HG02970 (cell line): ENCODE measurements around the gene STS.
"Not testable (repeated sequence)": the region's sequence is repeated elsewhere in the genome, so short reads cannot be mapped to it uniquely, and the experiment has no call there.

Experiments
- ATAC-seq: cut with Tn5 transposase; IDR thresholded peaks from one replicate; pipeline ENCODE4 v1.9.1; 2021; ENCODE audit warnings: mild to moderate bottlenecking, moderate library complexity, moderate number of reproducible peaks; ENCODE audit not compliant: unreplicated experiment, low FRiP score

STS gene

DNA sequence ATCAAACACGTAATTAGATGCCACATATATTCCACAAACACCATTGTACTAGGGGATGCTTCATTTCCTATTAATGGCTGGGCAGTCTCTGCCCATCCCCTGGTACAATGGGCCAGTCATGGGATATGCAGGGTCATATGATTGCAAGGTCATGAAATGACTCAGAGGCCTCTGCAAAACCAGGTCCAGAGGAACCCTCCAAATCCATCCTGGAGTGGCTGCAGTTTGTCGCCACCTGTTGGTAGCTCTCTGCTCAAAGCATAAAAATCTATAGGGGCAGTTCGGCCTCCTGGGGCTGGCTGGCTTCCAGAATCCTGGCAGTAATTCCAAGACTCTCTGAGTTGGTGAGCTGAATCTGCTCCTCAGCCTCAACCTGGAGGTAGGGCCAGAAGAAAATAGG is 23.4 kb downstream of the STS start:
- ATAC-seq = no peak

DNA sequence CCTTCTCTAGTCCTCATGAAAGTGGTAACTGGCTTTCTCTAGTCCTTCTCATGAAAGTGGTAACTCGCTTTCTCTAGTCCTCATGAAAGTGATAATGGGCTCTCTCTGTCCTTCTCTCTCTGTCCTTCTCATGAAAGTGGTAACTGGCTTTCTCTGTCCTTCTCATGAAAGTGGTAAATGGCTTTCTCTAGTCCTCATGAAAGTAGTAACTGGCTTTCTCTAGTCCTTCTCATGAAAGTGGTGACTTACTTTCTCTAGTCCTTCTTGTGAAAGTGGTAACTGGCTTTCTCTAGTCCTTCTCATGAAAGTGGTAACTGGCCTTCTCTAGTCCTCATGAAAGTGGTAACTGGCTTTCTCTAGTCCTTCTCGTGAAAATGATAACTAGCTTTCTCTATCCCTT is 31.3 kb downstream of the STS start:
- not testable (repeated sequence) for ATAC-seq

DNA sequence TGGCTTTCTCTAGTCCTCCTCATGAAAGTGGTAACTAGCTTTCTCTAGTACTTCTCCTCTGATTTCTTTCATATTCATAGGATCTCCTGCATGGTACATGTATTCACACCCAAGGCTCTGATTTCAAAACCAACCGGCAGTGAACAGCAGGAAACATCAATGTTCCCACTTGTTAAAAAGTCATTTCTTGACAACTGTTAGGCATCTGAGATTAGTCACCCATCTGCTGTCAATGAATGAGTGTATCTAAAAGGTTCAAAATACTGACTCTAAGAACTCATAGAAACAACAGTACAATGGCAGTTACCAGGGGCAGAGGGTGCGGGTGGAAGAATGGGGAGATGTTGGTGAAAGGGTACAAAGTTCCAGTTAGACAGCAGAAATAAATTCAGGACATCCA is 31.9 kb downstream of the STS start:
- no peak for ATAC-seq

DNA sequence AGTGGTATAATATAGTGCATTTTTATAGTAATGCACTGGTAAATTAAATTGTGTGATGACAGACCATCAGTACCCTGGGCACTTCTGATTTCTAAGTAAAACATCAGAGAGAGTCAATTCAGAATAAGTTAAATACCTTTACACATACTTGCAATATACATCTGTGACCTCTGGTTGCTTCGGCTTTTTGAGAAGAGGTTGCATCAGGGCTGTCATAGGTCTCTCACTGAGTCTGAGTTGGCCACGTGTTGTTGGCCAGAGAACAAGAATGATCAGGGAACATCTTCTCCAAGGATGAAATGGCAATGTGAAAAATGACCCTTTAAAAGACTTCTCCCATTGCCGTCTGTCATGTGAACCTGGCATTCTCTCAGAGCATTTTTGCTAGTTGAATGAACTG is 37.3 kb downstream of the STS start:
- no peak for ATAC-seq

DNA sequence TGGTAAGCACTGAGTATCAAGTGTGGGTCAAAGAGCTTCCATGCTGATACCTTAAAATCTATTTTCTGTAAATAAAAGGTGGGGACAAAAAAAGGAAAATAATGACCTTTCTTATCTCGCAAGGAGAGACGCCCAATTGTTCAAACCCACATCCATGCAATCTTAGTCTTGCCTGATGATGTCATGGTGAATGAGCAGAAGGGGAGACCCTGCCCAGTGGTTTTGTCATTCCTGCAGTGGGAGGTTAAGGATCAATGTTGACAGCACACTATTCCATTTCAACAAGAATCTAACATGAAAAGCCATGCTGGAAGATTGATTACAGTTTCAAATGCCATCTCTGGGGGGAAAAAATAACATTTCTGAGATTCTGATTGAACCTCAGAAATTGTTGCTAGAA is 41.2 kb downstream of the STS start:
- ATAC-seq = no peak

DNA sequence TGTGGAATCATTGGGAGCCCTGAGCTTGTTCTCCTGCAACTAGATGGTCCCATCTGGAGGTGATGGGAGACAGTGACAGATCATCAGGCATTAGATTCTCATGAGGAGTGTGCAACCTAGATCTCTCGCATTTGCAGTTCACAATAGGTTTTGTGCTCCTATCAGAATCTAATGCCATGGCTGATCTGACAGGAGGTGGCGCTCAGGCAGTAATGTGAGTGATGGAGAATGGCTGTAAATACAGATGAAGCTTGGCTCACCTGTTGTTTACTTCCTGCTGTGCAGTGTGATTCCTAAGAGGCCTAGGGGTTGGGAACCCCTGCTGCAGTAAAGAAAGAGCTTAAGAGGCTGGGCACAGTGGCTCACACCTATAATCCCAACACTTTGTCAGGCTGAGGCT is 42.6 kb downstream of the STS start:
- no peak for ATAC-seq

DNA sequence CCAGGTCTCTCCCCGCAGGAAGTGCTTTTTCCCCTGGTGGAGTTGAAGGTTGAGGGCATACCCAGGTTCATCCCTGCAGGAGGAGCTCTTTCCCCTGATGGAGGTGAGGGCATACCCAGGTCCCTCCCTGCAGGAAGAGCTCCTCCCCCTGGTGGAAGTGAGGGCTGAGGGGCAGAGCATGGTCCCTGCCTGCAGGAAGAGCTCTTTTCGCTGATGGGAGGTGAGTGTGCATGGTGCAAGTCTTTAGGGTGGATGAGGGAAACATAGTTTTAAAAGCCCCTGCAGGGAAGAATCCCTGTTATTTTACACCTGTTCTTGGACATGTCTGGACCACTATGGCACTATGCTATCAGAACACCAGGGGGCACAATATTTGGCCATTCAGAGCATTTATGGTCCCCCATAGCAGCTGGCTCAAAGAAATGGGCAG is 44.2 kb downstream of the STS start:
- no peak for ATAC-seq

DNA sequence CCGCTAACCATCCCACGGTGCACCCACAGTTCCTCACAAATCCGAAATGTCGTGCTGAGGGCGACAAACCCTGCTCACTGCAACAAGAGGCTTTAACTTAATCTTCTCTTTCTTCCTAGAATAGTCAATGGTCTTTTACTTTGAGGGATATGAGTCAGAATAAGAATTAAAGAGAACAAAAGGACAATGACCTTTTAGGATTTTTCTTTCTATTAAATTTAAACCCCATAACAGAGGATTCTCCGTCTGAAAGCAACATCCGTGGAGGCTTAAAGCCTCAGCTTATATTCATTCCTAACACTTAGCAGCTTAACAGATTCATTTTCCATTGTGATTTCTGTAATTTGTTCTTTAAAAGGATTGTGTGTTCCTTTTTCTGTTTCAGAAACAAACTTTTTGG is 45.4 kb downstream of the STS start:
- ATAC-seq = no peak

DNA sequence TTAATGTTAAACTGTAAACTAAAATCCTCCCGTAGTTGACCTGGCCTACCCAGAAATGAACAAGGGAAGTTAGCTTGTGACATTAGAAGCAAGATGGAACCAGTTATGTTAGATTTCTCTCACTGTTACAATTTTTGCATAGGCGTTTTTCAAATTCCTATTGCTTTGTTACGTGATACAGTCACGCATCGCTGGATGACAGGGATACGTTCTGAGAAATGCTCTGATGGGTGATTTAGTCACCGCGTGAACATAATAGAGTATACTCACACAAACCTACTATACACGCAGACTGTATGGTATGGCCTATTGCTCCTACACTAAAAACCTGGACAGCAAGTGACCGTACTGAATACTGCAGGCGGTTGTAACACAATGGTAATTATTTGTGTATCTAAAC is 47.1 kb downstream of the STS start:
- ATAC-seq = no peak
